NCI-H345 (cell line): Measurements from ENCODE around the gene NUP35.
"Not testable (repeated sequence)": the region's sequence is repeated elsewhere in the genome, so short reads cannot be mapped to it uniquely, and the experiment has no call there.

ENCODE experiments used
- DNase-seq: peaks from one replicate; lab custom pipeline; 2025; lab: John Stamatoyannopoulos, UW

The NUP35 gene

GRCh38 chr2:183134016-183134415 is 9.8 kb downstream of the NUP35 start:
- no peak for DNase-seq

DNA sequence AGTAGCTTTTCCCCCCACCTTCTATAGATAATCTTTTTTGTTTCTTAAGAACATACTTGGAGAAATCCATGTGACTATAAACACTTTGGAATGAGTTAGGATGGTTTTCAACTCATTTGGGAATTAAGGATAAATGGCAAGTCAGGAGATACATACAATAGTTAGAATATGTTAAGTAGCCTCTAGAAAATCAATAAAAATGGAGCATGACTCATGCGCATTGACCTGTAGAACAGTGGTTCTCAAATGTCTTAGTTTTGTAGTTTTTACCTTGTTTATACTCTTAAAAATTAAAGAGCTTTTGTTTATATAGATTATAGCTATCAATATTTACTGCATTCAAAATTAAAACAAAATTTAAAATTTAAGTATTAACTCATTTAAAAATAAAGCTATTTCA is 24.7 kb downstream of the NUP35 start:
- DNase-seq = no peak

GRCh38 chr2:183149489-183149888 is 25.2 kb downstream of the NUP35 start:
- no peak for DNase-seq

- not testable (repeated sequence) for DNase-seq
Observed at GRCh38 chr2:183152280-183152679, 28.0 kb downstream of the NUP35 start.

DNA sequence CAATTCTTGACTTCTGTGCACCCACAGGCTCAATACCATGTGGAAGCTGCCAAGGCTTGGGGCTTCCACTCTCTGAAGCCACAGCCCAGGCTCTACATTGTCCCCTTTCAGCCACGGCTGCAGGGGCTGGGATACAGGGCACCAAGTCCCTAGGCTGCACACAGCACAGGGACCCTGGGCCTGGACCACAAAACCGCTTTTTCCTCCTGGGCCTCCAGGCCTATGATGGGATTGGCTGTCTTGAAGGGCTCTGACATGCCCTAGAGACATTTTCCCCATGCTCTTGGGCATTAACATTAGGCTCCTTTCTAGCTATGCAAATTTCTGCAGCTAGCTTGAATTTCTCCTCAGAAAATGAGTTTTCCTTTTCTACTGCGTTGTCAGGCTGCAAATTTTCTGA is 29.7 kb downstream of the NUP35 start:
- no peak for DNase-seq

- not testable (repeated sequence) for DNase-seq
Observed at GRCh38 chr2:183154772-183155171, 30.5 kb downstream of the NUP35 start.

DNA sequence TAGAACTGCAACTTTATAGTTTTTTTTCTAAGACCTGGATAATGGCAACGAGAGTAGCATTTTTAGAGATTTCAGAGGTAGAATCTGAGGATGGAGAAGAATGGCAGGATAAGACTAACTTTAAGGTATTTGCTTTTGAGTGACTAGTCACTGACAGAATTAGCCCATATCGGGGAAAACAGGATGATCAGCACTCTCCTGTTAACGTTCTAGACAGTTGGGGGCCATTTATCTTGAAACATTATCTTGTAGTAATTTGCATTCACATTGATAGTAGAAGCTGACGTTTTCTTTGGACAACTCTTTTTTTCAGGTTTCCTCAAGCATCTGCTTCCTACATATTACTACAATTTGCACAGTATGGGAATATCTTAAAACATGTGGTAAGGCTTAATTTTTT is 32.9 kb downstream of the NUP35 start:
- no peak for DNase-seq

DNA sequence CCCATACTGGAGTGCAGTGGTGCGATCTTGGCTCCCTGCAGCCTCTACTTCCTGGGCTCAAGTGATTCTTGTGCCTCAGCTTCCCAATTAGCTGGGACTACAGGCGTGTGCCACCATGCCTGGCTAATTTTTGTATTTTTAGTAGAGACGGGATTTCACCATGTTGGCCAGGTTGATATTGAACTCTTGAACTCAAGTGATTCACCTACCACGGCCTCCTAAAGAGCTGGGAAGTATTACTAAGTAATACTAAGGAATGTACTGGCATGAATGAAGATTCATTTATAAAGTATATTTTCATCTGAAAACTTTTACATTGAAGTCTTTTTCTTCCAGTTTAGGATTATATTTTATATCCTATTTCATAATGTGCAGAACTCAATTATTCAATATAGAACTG is 38.1 kb downstream of the NUP35 start:
- no peak for DNase-seq

- no peak for DNase-seq
Observed at GRCh38 chr2:183163821-183164649, 39.8 kb downstream of the NUP35 start.

- DNase-seq = no peak
Observed at GRCh38 chr2:183164650-183165015, 40.4 kb downstream of the NUP35 start.

GRCh38 chr2:183166210-183166609 is 42.0 kb downstream of the NUP35 start:
- no peak for DNase-seq

DNA sequence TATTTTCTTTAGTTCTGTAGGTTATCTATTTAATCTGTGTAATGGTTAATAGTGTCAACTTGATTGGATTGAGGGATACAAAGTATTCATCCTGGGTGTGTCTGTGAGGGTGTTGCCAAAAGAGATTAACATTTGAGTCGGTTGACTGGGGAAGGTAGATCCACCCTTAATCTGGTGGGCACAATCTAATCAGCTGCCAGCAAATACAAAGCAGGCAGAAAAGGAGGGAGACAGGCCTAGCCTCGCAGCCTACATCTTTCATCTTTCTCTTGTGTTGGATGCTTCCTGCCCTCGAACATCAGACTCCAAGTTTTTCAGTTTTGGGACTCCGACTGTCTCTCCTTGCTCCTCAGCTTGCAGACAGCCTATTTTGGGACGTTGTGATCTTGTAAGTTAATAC is 42.7 kb downstream of the NUP35 start:
- DNase-seq = not testable (repeated sequence)

DNA sequence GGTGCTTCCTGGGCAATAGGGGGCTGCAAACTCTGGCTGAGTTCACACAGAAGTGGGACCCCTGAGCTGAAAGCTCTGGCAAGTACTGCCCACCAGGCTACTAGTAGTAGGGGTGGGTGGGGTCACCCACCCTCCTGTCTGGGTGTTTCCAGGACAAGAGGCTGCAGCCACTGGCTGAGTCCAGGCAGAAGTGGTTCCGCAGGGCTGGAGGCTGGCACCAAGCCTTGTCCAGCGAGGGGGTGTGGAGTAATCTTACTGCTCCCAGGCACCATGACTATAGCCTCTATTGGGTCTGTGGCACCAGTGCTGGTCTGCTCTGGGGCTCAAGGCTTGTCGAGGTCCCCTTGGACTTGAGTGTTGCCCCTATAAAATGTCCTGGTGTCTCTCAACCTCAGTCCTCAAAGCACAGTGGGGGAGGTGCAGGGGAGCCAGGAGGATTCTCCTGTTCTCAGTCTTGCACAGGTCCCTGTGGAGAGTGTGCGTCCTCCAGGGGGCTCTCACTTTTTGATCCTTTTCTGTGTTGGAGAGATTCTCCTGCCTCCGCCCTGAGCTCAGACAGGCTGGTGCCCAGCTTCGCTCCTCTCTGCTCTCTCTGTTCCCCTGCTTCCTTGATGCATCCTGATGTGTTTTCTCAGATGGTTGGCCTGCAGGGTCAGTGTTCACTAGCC is 48.1 kb downstream of the NUP35 start:
- no peak for DNase-seq

- no peak for DNase-seq
Observed at GRCh38 chr2:183179156-183179555, 54.9 kb downstream of the NUP35 start.

DNA sequence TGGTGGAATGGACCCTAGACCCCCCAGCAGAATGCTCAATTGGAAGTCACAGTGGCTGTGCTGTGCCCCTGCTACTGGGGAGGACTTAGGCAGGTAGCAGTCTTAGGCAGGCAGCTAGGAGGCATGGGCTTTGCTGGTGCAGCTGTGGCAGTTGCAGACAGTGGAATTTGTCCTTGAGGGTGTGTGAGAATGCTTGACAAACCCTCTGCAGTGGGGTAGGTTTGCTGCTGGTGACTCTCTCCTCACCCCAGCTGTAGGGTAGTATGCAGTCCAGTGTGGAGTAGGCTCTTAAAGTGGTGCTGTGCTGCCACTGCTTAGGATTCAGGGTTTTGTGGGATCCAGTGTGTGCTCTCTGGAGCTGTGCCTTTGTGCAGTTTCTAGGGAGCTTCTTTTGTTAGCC is 61.3 kb downstream of the NUP35 start:
- no peak for DNase-seq

- no peak for DNase-seq
Observed at GRCh38 chr2:183186296-183186695, 62.1 kb downstream of the NUP35 start.

- no peak for DNase-seq
Observed at GRCh38 chr2:183186766-183187165, 62.5 kb downstream of the NUP35 start.

GRCh38 chr2:183192343-183192742 is 68.1 kb downstream of the NUP35 start:
- no peak for DNase-seq

GRCh38 chr2:183193904-183194303 is 69.7 kb downstream of the NUP35 start:
- DNase-seq = no peak

GRCh38 chr2:183195397-183195796 is 71.2 kb downstream of the NUP35 start:
- no peak for DNase-seq

DNA sequence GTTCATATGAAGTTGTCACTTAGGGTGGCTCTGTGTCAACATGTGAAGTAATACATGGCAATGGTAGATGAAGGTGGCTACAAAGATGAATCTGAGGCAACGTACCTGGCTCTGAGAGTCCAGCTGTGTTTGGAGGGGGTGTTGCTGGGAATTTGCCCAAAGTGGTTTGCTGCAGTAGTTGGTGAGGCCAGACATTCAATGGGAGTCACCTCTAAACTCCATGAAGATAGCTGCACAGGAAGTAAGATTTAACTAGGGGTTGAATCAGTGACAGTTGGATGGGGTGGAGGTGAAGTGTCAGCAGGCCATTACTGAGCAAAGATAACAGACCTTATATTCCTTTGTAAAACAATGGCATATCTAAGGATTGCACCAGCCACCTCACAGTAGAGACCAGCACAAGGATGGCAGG is 71.8 kb downstream of the NUP35 start:
- no peak for DNase-seq

- no peak for DNase-seq
Observed at GRCh38 chr2:183204397-183204796, 80.2 kb downstream of the NUP35 start.

DNA sequence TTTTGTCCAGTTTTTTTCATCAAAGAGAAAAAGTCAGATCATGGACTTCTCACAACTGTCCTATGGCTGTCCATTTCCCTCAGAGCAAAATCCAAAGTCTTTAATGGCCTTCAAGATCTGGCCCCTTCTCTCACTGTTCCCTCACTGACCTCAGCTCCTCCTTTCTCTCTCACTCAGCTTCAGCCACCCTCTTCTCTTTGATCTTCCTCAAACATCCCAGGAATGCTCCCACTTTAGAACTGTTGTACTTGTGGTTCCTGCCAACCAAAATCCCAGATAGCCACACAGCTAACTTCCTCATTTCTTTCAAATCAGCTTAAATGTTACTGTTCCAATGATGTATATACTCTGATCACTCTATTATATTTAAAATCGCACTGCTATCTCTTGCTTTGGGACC is 82.9 kb downstream of the NUP35 start:
- no peak for DNase-seq
